ENCODE data around the gene SP140.

DNA sequence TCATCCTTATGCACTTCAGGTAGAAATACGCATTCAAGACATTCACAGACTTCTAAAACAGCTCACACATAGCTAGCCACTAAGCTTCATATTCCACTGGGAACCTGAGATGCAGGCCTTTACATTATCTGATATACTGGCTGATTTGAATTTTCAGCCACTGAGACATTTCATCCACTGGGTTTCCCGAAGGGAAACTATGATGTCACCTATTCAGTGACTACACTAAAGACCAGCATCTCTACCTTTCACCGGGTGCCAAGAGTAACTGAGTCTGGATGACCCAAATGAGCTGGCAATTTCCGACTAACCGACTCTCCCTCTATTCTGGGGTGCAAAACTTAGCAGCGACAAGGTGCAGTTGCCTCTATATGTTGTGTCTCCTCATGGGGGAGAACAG is 69.7 kb downstream of the SP140 start:
- no peak for TF ChIP-seq POLR2A (IDR thresholded peaks at IDR 0.05; ENCODE audit: low read length)
- no peak for TF ChIP-seq CTCF (IDR thresholded peaks at IDR 0.05)
- TF ChIP-seq POLR2AphosphoS2 (conservative IDR thresholded peaks at IDR 0.05; ENCODE audit: low read length): no peak
- no peak for TF ChIP-seq EP300 (IDR thresholded peaks at IDR 0.05)
- TF ChIP-seq, protein P1, sequence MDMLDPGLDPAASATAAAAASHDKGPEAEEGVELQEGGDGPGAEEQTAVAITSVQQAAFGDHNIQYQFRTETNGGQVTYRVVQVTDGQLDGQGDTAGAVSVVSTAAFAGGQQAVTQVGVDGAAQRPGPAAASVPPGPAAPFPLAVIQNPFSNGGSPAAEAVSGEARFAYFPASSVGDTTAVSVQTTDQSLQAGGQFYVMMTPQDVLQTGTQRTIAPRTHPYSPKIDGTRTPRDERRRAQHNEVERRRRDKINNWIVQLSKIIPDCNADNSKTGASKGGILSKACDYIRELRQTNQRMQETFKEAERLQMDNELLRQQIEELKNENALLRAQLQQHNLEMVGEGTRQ (IDR thresholded peaks at IDR 0.05): no peak
- TF ChIP-seq MAZ (IDR thresholded peaks at IDR 0.05; ENCODE audit: borderline replicate concordance, low read depth, low read length): no peak
- no peak for TF ChIP-seq MYC (IDR thresholded peaks at IDR 0.05; ENCODE audit: borderline replicate concordance, low read length)
- TF ChIP-seq BHLHE40 (IDR thresholded peaks at IDR 0.05; ENCODE audit: low read depth, low read length): no peak
- TF ChIP-seq NFE2L2 (conservative IDR thresholded peaks at IDR 0.05; ENCODE audit: low read length): no peak
- no peak for TF ChIP-seq ZFP36 (IDR thresholded peaks at IDR 0.05; ENCODE audit: borderline replicate concordance, partially characterized antibody)
- TF ChIP-seq CBX2 (IDR thresholded peaks at IDR 0.05; ENCODE audit: borderline replicate concordance, low read depth): no peak

Measured in A549 (cell line).